AG09309 (cell line): ENCODE results near the gene HNRNPR.
"Not testable (repeated sequence)": the region's sequence is repeated elsewhere in the genome, so short reads cannot be mapped to it uniquely, and the experiment has no call there.

Experiments
- DNase-seq: peaks from one replicate; pipeline ENCODE4 v3.0.0-alpha.2; 2010; ENCODE audit warnings: low read depth
- H3K4me3 ChIP-seq: 2 replicates; pipeline ENCODE4 v1.5.1; 2011; ENCODE audit warnings: mild to moderate bottlenecking, low read depth, low read length, moderate library complexity; ENCODE audit not compliant: control insufficient read depth
- CTCF ChIP-seq: IDR thresholded peaks from 2 replicates; pipeline ENCODE4 v1.5.1; 2011; ENCODE audit warnings: mild to moderate bottlenecking, low read depth, low read length, inconsistent platforms; ENCODE audit not compliant: insufficient read depth, control insufficient read depth; ENCODE audit errors: missing control alignments

Gene HNRNPR

GRCh38 chr1:23278717-23279116 is 65.4 kb downstream of the HNRNPR start:
- H3K4me3 ChIP-seq = no peak overlapping the region
- DNase-seq = no peak
- TF ChIP-seq CTCF = no peak

- DNase-seq = no peak
- no peak overlapping the region for H3K4me3 ChIP-seq
- TF ChIP-seq CTCF = no peak
Measured at GRCh38 chr1:23276531-23276930, 67.6 kb downstream of the HNRNPR start.

GRCh38 chr1:23274134-23274505 is 70.0 kb downstream of the HNRNPR start:
- H3K4me3 ChIP-seq = no peak overlapping the region
- no peak for DNase-seq

GRCh38 chr1:23273450-23274133 is 70.5 kb downstream of the HNRNPR start:
- no peak overlapping the region for H3K4me3 ChIP-seq
- peak; percentile 44 for DNase-seq
- TF ChIP-seq CTCF = no peak

More at GRCh38 chr1:23274134-23274505, 70.0 kb downstream of the HNRNPR start:
- no peak for TF ChIP-seq CTCF

- DNase-seq = no peak
- TF ChIP-seq CTCF = no peak
- no peak overlapping the region for H3K4me3 ChIP-seq
Measured at GRCh38 chr1:23263380-23263887, 80.7 kb downstream of the HNRNPR start.

GRCh38 chr1:23258082-23258481 is 86.0 kb downstream of the HNRNPR start:
- DNase-seq, H3K4me3 ChIP-seq: not testable (repeated sequence)

- not testable (repeated sequence) for H3K4me3 ChIP-seq, DNase-seq
Measured at GRCh38 chr1:23257371-23257770, 86.7 kb downstream of the HNRNPR start.
